Erythroblast (primary cell): Measurements from ENCODE around the gene HNRNPUL1.

ENCODE experiments used
- GATA1 ChIP-seq: IDR thresholded peaks from 2 replicates; pipeline ENCODE4 v1.6.1; 2011; ENCODE audit warnings: low read depth, mild to moderate bottlenecking, control low read depth, low read length, moderate library complexity
- POLR2A ChIP-seq: IDR thresholded peaks from 2 replicates; pipeline ENCODE4 v1.6.1; 2011; ENCODE audit warnings: mild to moderate bottlenecking, low read length

GRCh38 chr19:41238244-41238643 lies 25.9 kb upstream of the HNRNPUL1 start:
- no peak for TF ChIP-seq POLR2A
- TF ChIP-seq GATA1: no peak
